ENCODE data around the gene RPS6KB1. TPM values are rescaled to one million over a fixed set of nuclear protein-coding genes. Genes with fewer than 3 reads are reported as not detected.
A peak's percentile ranks its signal among the peaks of the same experiment; 100 is the strongest.
"Not testable (repeated sequence)": the region's sequence is repeated elsewhere in the genome, so short reads cannot be mapped to it uniquely, and the experiment has no call there.

The RPS6KB1 gene
- polyA plus RNA-seq (2012; ENCODE audit: insufficient read depth, insufficient read length), result 32.4 TPM

- peak within 1 kb of the TSS; percentile 87 for H3K4me3 ChIP-seq (ENCODE audit: low read length)
- peak; percentile 99 for DNase-seq (ENCODE audit: low read depth, low spot score)
These were observed at the start of gene RPS6KB1, which contains the start of gene TUBD1 for GRCh38 chr17:59892924-59893675. TSS of gene RPS6KB1 (plus strand) at chr17:59893121. CDS start at chr17:59893185, 64 bp downstream. TSS of gene TUBD1 (minus strand) at chr17:59892943. CDS start at chr17:59891002, 1,941 bp downstream.

- DNase-seq (ENCODE audit: low read depth, low spot score), result no peak
These were observed 47.9 kb upstream of the RPS6KB1 start for GRCh38 chr17:59844884-59845594.

GRCh38 chr17:59845595-59846393, 47.1 kb upstream of the RPS6KB1 start:
- no peak for DNase-seq (ENCODE audit: low read depth, low spot score)
- H3K4me3 ChIP-seq (ENCODE audit: low read length), result no peak overlapping the region

More at GRCh38 chr17:59844884-59845594, 47.9 kb upstream of the RPS6KB1 start:
- no peak overlapping the region for H3K4me3 ChIP-seq (ENCODE audit: low read length)

- H3K4me3 ChIP-seq (ENCODE audit: low read length), result no peak overlapping the region
- DNase-seq (ENCODE audit: low read depth, low spot score), result no peak
These were observed 46.3 kb upstream of the RPS6KB1 start for GRCh38 chr17:59846394-59847165.

- DNase-seq (ENCODE audit: low read depth, low spot score), result no peak
- no peak overlapping the region for H3K4me3 ChIP-seq (ENCODE audit: low read length)
These were observed 44.6 kb upstream of the RPS6KB1 start for GRCh38 chr17:59848385-59848668.

- DNase-seq (ENCODE audit: low read depth, low spot score), result no peak
These were observed 44.1 kb upstream of the RPS6KB1 start for GRCh38 chr17:59848778-59849177.

GRCh38 chr17:59850311-59850710, 42.6 kb upstream of the RPS6KB1 start:
- not testable (repeated sequence) for DNase-seq (ENCODE audit: low read depth, low spot score); H3K4me3 ChIP-seq (ENCODE audit: low read length)

More at GRCh38 chr17:59848778-59849177, 44.1 kb upstream of the RPS6KB1 start:
- H3K4me3 ChIP-seq (ENCODE audit: low read length), result no peak overlapping the region

- H3K4me3 ChIP-seq (ENCODE audit: low read length), result no peak overlapping the region
- no peak for DNase-seq (ENCODE audit: low read depth, low spot score)
These were observed 41.2 kb upstream of the RPS6KB1 start for GRCh38 chr17:59851439-59852375.

- H3K4me3 ChIP-seq (ENCODE audit: low read length); DNase-seq (ENCODE audit: low read depth, low spot score): not testable (repeated sequence)
These were observed 40.1 kb upstream of the RPS6KB1 start for GRCh38 chr17:59852847-59853167.

- no peak overlapping the region for H3K4me3 ChIP-seq (ENCODE audit: low read length)
- peak; percentile 50 for DNase-seq (ENCODE audit: low read depth, low spot score)
These were observed 39.6 kb upstream of the RPS6KB1 start for GRCh38 chr17:59853168-59853918.

GRCh38 chr17:59853919-59854729, 38.8 kb upstream of the RPS6KB1 start:
- H3K4me3 ChIP-seq (ENCODE audit: low read length); DNase-seq (ENCODE audit: low read depth, low spot score): not testable (repeated sequence)

- DNase-seq (ENCODE audit: low read depth, low spot score), result no peak
- H3K4me3 ChIP-seq (ENCODE audit: low read length), result no peak overlapping the region
These were observed 35.8 kb upstream of the RPS6KB1 start for GRCh38 chr17:59856859-59857794.

GRCh38 chr17:59858167-59858816, 34.6 kb upstream of the RPS6KB1 start:
- H3K4me3 ChIP-seq (ENCODE audit: low read length), result no peak overlapping the region
- no peak for DNase-seq (ENCODE audit: low read depth, low spot score)

- H3K4me3 ChIP-seq (ENCODE audit: low read length), result no peak overlapping the region
- no peak for DNase-seq (ENCODE audit: low read depth, low spot score)
These were observed 34.0 kb upstream of the RPS6KB1 start for GRCh38 chr17:59858932-59859331.

GRCh38 chr17:59859444-59860025, 33.4 kb upstream of the RPS6KB1 start:
- no peak for DNase-seq (ENCODE audit: low read depth, low spot score)
- H3K4me3 ChIP-seq (ENCODE audit: low read length), result no peak overlapping the region
